A549 treated with CORT108297 at 1 μM for 4 hours (cell line): ENCODE data around the gene OR5AS1. TPM values are rescaled to one million over a fixed set of nuclear protein-coding genes. Genes with fewer than 3 reads are reported as not detected.

Experiments
- total RNA-seq: library from RNA; stranded (reverse); fragments of 200-300 nt; extraction: Qiagen RNA extraction; gene quantifications from 5 replicates; pipeline ENCODE4 v1.2.3, GENCODE V29; 2022

The OR5AS1 gene
- not detected in 5 replicates for total RNA-seq

GRCh38 chr11:56027354-56027753 is at the start of gene OR5AS1:
Gene OR5AS1, plus strand, starts transcription at chr11:56027654. Its CDS starts 2,765 bp downstream, at chr11:56030419.

DNA sequence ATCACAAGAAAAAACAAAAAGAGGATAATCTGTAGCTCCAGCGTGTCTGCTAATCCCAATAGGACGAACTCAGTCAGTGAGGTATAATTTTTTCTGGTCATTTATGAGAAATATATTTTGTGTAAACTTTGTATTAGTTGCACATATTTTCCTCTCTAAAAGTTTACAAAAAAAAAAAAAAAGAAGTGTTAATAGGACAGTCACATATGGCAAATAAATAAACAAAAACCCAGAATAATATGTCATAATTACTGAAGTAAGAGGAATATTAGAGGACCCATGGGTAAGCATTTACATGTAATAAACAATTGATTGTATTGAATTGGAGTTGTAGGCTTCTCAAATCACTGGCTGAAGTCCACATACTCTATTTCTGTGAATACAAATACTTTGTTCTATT is 32.9 kb upstream of the OR5AS1 start, which contains the start of gene OR5F1:
OR5F1 (minus strand) TSS at position 101 of the 400 bp plus-strand sequence; CDS start at position 101, 0 bp downstream.

Other genes starting within 250 kb of the OR5AS1 start
- gene OR5D14, start 232.1 kb upstream of the OR5AS1 start, total RNA-seq = not detected in 5 replicates
- gene OR5L1, start 216.3 kb upstream of the OR5AS1 start, total RNA-seq = not detected in 5 replicates
- gene OR5D18, start 208.0 kb upstream of the OR5AS1 start, total RNA-seq = not detected in 5 replicates
- not detected in 5 replicates for gene OR5L2, start 200.4 kb upstream of the OR5AS1 start, total RNA-seq
- not detected in 5 replicates for gene OR5D16, start 188.9 kb upstream of the OR5AS1 start, total RNA-seq
- not detected in 5 replicates for gene TRIM51, start 144.4 kb upstream of the OR5AS1 start, total RNA-seq
- not detected in 5 replicates for gene OR5W2, start 113.1 kb upstream of the OR5AS1 start, total RNA-seq
- gene OR5I1, start 91.3 kb upstream of the OR5AS1 start, total RNA-seq = not detected in 5 replicates
- not detected in 5 replicates for gene OR10AG1, start 57.7 kb upstream of the OR5AS1 start, total RNA-seq
- gene OR5F1, start 33.0 kb upstream of the OR5AS1 start, total RNA-seq = not detected in 5 replicates
- not detected in 5 replicates for gene OR8I2, start 65.7 kb downstream of the OR5AS1 start, total RNA-seq
- gene OR8H2, start 76.0 kb downstream of the OR5AS1 start, total RNA-seq = not detected in 5 replicates
- gene OR8H3, start 94.7 kb downstream of the OR5AS1 start, total RNA-seq = not detected in 5 replicates
- not detected in 5 replicates for gene OR8J3, start 112.5 kb downstream of the OR5AS1 start, total RNA-seq
- gene OR8K5, start 132.7 kb downstream of the OR5AS1 start, total RNA-seq = not detected in 5 replicates
- not detected in 5 replicates for gene OR5J2, start 149.0 kb downstream of the OR5AS1 start, total RNA-seq
- gene OR5T2, start 206.6 kb downstream of the OR5AS1 start, total RNA-seq = not detected in 5 replicates
- gene OR5T3, start 224.6 kb downstream of the OR5AS1 start, total RNA-seq = not detected in 5 replicates
- gene OR5T1, start 246.5 kb downstream of the OR5AS1 start, total RNA-seq = not detected in 5 replicates